ENCODE measurements around the gene KLHL29.
"Not testable (repeated sequence)": the region's sequence is repeated elsewhere in the genome, so short reads cannot be mapped to it uniquely, and the experiment has no call there.

The KLHL29 gene

DNA sequence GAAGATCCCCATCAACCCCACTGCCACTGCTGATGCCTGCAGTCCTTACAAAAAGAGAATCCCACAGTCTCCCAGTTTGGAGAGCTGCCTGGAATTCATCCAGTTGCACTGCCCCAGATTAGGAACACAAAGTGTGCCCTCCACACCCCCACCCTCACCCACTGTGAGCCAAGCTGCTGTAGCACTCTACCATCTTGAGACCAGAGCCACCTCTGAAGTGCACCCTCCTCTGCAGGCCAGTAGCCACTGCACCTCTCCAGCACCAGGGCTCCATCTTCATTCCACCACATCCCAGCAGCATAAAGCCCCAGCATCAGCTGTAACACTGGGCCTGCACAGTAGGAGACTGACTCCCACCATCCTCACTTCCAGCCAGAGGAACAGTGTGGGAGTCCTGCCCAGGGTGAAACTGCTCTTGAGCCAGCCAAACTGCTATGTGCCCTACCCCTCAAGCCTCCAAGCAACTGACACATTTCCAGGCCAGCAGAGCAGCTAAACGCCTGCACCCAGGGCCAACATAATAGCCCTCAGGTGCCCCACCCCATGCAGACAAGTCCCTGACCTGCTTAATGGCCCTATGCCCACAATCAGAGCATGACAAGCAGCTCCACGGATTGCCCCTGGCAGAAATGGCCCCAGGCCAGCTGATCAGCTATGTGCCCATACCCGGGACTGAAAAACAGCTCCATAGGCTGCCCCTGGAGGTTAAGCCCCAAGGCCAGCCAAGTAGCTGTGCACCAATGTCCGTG is 335.9 kb downstream of the KLHL29 start:
- peaks cover 16% of the 10 kb centered on the region; the same call in 1 of the 2 replicates for H3K9me3 ChIP-seq (ENCODE audit: insufficient read depth, low read depth, low read length)
- H3K27me3 ChIP-seq (ENCODE audit: insufficient read depth, low read length, poor library complexity, severe bottlenecking) = no peaks in the 10 kb centered on the region
- H3K4me1 ChIP-seq (ENCODE audit: insufficient read depth, low read length, poor library complexity, severe bottlenecking) = no peaks in the 10 kb centered on the region
- H3K9ac ChIP-seq (ENCODE audit: low read depth, low read length, poor library complexity, severe bottlenecking) = no peak overlapping the region
- no peaks in the 10 kb centered on the region for H4K20me1 ChIP-seq (ENCODE audit: insufficient read depth, low read length, poor library complexity, severe bottlenecking)
- no peak overlapping the region for H2AFZ ChIP-seq (ENCODE audit: low read length)
- no peaks in the 10 kb centered on the region for H3K79me2 ChIP-seq (ENCODE audit: insufficient read depth, low read length)
- no peak for TF ChIP-seq EZH2phosphoT487 (IDR thresholded peaks at IDR 0.05; ENCODE audit: borderline replicate concordance)
- TF ChIP-seq, protein P1, sequence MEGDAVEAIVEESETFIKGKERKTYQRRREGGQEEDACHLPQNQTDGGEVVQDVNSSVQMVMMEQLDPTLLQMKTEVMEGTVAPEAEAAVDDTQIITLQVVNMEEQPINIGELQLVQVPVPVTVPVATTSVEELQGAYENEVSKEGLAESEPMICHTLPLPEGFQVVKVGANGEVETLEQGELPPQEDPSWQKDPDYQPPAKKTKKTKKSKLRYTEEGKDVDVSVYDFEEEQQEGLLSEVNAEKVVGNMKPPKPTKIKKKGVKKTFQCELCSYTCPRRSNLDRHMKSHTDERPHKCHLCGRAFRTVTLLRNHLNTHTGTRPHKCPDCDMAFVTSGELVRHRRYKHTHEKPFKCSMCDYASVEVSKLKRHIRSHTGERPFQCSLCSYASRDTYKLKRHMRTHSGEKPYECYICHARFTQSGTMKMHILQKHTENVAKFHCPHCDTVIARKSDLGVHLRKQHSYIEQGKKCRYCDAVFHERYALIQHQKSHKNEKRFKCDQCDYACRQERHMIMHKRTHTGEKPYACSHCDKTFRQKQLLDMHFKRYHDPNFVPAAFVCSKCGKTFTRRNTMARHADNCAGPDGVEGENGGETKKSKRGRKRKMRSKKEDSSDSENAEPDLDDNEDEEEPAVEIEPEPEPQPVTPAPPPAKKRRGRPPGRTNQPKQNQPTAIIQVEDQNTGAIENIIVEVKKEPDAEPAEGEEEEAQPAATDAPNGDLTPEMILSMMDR (conservative IDR thresholded peaks at IDR 0.05; ENCODE audit: low read length) = no peak
- H3K9me2 ChIP-seq (replicated peaks; ENCODE audit: low read depth, low read length) = no peaks in the 10 kb centered on the region
- H3F3A ChIP-seq (ENCODE audit: low read depth) = no peaks in the 10 kb centered on the region
- 0 out of 2 replicates have a peak, but pooled peaks cover 3% of the 10 kb centered on the region for H3K36me3 ChIP-seq (ENCODE audit: insufficient read depth, low read length)
- H3K4me3 ChIP-seq (ENCODE audit: low read length, poor library complexity, severe bottlenecking) = no peak overlapping the region
- H3K4me2 ChIP-seq (ENCODE audit: low read depth, low read length, poor library complexity, severe bottlenecking) = no peak overlapping the region

DNA sequence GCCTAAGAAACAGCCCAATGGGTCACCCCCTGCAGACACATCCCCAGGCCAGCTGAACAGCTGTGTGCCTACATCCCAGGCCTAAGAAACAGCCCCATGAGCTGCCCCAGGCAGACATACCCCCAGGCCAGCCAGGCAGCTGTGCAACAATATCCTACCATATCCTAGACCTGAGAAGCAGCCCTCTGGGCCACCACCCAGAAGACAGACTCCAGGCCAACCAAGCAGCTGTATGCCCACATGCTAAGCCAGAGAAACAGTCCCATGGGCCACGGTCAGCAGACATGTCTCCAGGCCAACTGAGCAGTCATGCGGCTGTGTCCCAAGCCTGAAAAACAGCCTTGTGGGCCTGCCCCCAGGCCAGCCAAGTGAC is 336.5 kb downstream of the KLHL29 start:
- TF ChIP-seq, protein P1 (conservative IDR thresholded peaks at IDR 0.05; ENCODE audit: low read length) = no peak
- no peak for TF ChIP-seq EZH2phosphoT487 (IDR thresholded peaks at IDR 0.05; ENCODE audit: borderline replicate concordance)
- Histone ChIP-seq H2AFZ (ENCODE audit: low read length) (no peak overlapping the region), H3K36me3 (ENCODE audit: insufficient read depth, low read length) (0 out of 2 replicates have a peak, but pooled peaks cover 3% of the 10 kb centered on the region), H3K4me2 (ENCODE audit: low read depth, low read length, poor library complexity, severe bottlenecking) (no peak overlapping the region), H3K9ac (ENCODE audit: low read depth, low read length, poor library complexity, severe bottlenecking) (no peak overlapping the region), H3K9me2 (replicated peaks; ENCODE audit: low read depth, low read length) (no peaks in the 10 kb centered on the region), H3K4me3 (ENCODE audit: low read length, poor library complexity, severe bottlenecking) (no peak overlapping the region), H3K27me3 (ENCODE audit: insufficient read depth, low read length, poor library complexity, severe bottlenecking) (no peaks in the 10 kb centered on the region), H4K20me1 (ENCODE audit: insufficient read depth, low read length, poor library complexity, severe bottlenecking) (no peaks in the 10 kb centered on the region), H3K79me2 (ENCODE audit: insufficient read depth, low read length) (no peaks in the 10 kb centered on the region), H3F3A (ENCODE audit: low read depth) (no peaks in the 10 kb centered on the region), H3K4me1 (ENCODE audit: insufficient read depth, low read length, poor library complexity, severe bottlenecking) (no peaks in the 10 kb centered on the region), H3K9me3 (ENCODE audit: insufficient read depth, low read depth, low read length) (peaks cover 16% of the 10 kb centered on the region; the same call in 1 of the 2 replicates)

DNA sequence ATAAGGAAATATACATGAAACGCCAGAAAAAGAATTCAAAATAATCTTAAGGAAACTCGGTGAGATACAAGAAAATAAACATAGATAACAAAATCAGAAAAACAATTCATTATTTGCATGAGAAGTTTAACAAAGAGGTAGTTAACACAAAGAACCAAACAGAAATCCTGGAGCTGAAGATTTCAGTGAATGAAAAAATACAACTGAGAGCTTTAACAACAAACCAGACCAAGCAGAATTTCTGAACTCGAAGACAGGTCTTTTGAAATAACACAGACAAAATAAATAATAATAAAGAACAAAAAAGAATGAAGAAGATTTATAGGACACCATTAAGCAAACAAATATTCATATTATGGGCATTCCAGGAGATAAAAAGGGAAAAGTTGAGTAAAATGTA is 337.3 kb downstream of the KLHL29 start:
- H3K9me3 ChIP-seq (ENCODE audit: insufficient read depth, low read depth, low read length) = peaks cover 16% of the 10 kb centered on the region; the same call in 1 of the 2 replicates
- H3K27me3 ChIP-seq (ENCODE audit: insufficient read depth, low read length, poor library complexity, severe bottlenecking) = no peaks in the 10 kb centered on the region
- H3K4me1 ChIP-seq (ENCODE audit: insufficient read depth, low read length, poor library complexity, severe bottlenecking) = no peaks in the 10 kb centered on the region
- TF ChIP-seq, protein P1 (conservative IDR thresholded peaks at IDR 0.05; ENCODE audit: low read length) = no peak
- TF ChIP-seq EZH2phosphoT487 (IDR thresholded peaks at IDR 0.05; ENCODE audit: borderline replicate concordance) = no peak
- no peak overlapping the region for H3K9ac ChIP-seq (ENCODE audit: low read depth, low read length, poor library complexity, severe bottlenecking)
- 0 out of 2 replicates have a peak, but pooled peaks cover 3% of the 10 kb centered on the region for H3K36me3 ChIP-seq (ENCODE audit: insufficient read depth, low read length)
- no peak overlapping the region for H3K4me2 ChIP-seq (ENCODE audit: low read depth, low read length, poor library complexity, severe bottlenecking)
- no peaks in the 10 kb centered on the region for H4K20me1 ChIP-seq (ENCODE audit: insufficient read depth, low read length, poor library complexity, severe bottlenecking)
- no peak overlapping the region for H3K4me3 ChIP-seq (ENCODE audit: low read length, poor library complexity, severe bottlenecking)
- no peaks in the 10 kb centered on the region for H3K9me2 ChIP-seq (replicated peaks; ENCODE audit: low read depth, low read length)
- H3F3A ChIP-seq (ENCODE audit: low read depth) = no peaks in the 10 kb centered on the region
- H2AFZ ChIP-seq (ENCODE audit: low read length) = no peak overlapping the region
- H3K79me2 ChIP-seq (ENCODE audit: insufficient read depth, low read length) = no peaks in the 10 kb centered on the region

DNA sequence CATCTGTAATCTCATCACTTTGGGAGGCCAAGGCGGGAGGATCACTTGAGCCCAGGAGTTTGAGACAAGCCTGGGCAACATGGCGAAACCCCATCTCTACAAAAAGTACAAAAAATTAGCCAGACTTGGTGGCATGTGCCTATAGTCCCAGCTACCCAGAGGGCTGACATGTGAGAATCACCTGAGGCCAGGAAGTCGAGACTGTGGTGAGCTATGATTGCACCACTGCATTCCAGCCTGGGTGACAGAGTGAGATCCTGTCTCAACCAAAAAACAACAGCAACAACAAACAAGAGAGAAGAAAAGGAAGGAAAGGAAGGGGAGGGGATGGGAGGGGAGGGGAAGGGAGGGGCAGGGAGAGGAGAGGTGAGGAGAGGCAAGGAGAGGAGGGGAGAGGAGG is 338.1 kb downstream of the KLHL29 start:
- H4K20me1 ChIP-seq (ENCODE audit: insufficient read depth, low read length, poor library complexity, severe bottlenecking); H3K36me3 ChIP-seq (ENCODE audit: insufficient read depth, low read length); H3K9me2 ChIP-seq (replicated peaks; ENCODE audit: low read depth, low read length); H3K27me3 ChIP-seq (ENCODE audit: insufficient read depth, low read length, poor library complexity, severe bottlenecking); H3K4me1 ChIP-seq (ENCODE audit: insufficient read depth, low read length, poor library complexity, severe bottlenecking); H3K4me3 ChIP-seq (ENCODE audit: low read length, poor library complexity, severe bottlenecking); H3F3A ChIP-seq (ENCODE audit: low read depth); H3K4me2 ChIP-seq (ENCODE audit: low read depth, low read length, poor library complexity, severe bottlenecking); H2AFZ ChIP-seq (ENCODE audit: low read length); H3K79me2 ChIP-seq (ENCODE audit: insufficient read depth, low read length); H3K9ac ChIP-seq (ENCODE audit: low read depth, low read length, poor library complexity, severe bottlenecking): not testable (repeated sequence)
- H3K9me3 ChIP-seq (ENCODE audit: insufficient read depth, low read depth, low read length) = peaks cover 16% of the 10 kb centered on the region; the same call in 1 of the 2 replicates

Data from Loucy (cell line).